ENCODE results near the gene TCF4. TPM values are rescaled to one million over a fixed set of nuclear protein-coding genes. Genes with fewer than 3 reads are reported as not detected.

TCF4 gene
- polyA plus RNA-seq, 1 of the 3 experiments (the other 2 are of a cell fraction) = 39.1 TPM

GRCh38 chr18:55401638-55402191 lies 186.3 kb downstream of the TCF4 start:
- peak overlapping the region; percentile 46 to 61 for H3K4me3 ChIP-seq (ENCODE audit: low read depth in 2 of 2, low read length in 1 of 2)
- POLR2A ChIA-PET = interaction anchor here (0.6 to 0.8 kb wide), 2 partner anchors 62 to 220 kb away, joined by 3 to 5 read pairs; no protein-coding TSS in a partner anchor
- DNase-seq = no peak
- H3F3A ChIP-seq (replicated peaks; ENCODE audit: insufficient read depth) = peaks cover 40% of the 10 kb centered on the region
- H3K27me3 ChIP-seq (ENCODE audit: insufficient read depth) = no peaks in the 10 kb centered on the region
- H3K9ac ChIP-seq = peak overlapping the region; percentile 63
- H4K20me1 ChIP-seq (ENCODE audit: insufficient read depth) = no peaks in the 10 kb centered on the region
- H2AFZ ChIP-seq (ENCODE audit: low read depth) = 0 out of 2 replicates have a peak overlapping the region, but pooled peaks have one; percentile 25
- peak overlapping the region; percentile 86 to 93 for H3K27ac ChIP-seq (ENCODE audit: low read depth in 2 of 2, low read length in 1 of 2)
- peaks cover 85% of the 10 kb centered on the region for H3K79me2 ChIP-seq (ENCODE audit: insufficient read depth)
- no peaks in the 10 kb centered on the region for H3K9me2 ChIP-seq
- 12% methylated on average over 12 of the region's 12 CpGs for WGBS (ENCODE audit: low lambda C conversion rate)
- no peaks in the 10 kb centered on the region for H3K36me3 ChIP-seq (replicated peaks in 1 of 2; ENCODE audit: control insufficient read depth in 1 of 2, insufficient read depth in 2 of 2, low read length in 1 of 2)
- CTCF ChIA-PET = interaction anchor here (1.1 to 1.5 kb wide), 3 partner anchors 54 to 58 kb away, joined by 3 to 4 read pairs (median 3); no protein-coding TSS in a partner anchor
- no peaks in the 10 kb centered on the region for H3K9me3 ChIP-seq
- peak overlapping the region; percentile 82 for H3K4me2 ChIP-seq
- H3K4me1 ChIP-seq (ENCODE audit: control insufficient read depth in 1 of 2, insufficient read depth in 2 of 2, low read depth in 1 of 2, low read length in 1 of 2) = peaks cover 37 to 43% of the 10 kb centered on the region in 2 experiments
- peak; percentile 35 for TF ChIP-seq POLR2AphosphoS5 (IDR thresholded peaks at IDR 0.05; ENCODE audit: low read depth, low read length)
- peak; percentile 21; the same call in 1 of the 2 replicates for TF ChIP-seq JUND (IDR thresholded peaks at IDR 0.05)
- TF ChIP-seq ZBTB33 (IDR thresholded peaks at IDR 0.05; ENCODE audit: borderline replicate concordance, low read depth) = no peak
- peak; percentile 25; the same call in 1 of the 2 replicates for TF ChIP-seq RAD21 (IDR thresholded peaks at IDR 0.05; ENCODE audit: low read length)
- peak; percentile 44; the same call in 1 of the 2 replicates for TF ChIP-seq RXRA (IDR thresholded peaks at IDR 0.05; ENCODE audit: borderline replicate concordance, low read depth)
- no peak for TF ChIP-seq CTCF (IDR thresholded peaks at IDR 0.05)
- TF ChIP-seq EZH2phosphoT487 (IDR thresholded peaks at IDR 0.05; ENCODE audit: borderline replicate concordance, low read depth) = no peak
- TF ChIP-seq NRF1 (IDR thresholded peaks at IDR 0.05; ENCODE audit: low read depth, low read length) = no peak
- TF ChIP-seq USF2 (IDR thresholded peaks at IDR 0.05; ENCODE audit: borderline replicate concordance, low read depth, low read length) = no peak
- TF ChIP-seq SMC3 (IDR thresholded peaks at IDR 0.05; ENCODE audit: low read depth, low read length) = no peak
- TF ChIP-seq YY1 (IDR thresholded peaks at IDR 0.05; ENCODE audit: low read depth) = peak; percentile 31; the same call in 1 of the 2 replicates
- no peak for TF ChIP-seq USF1 (IDR thresholded peaks at IDR 0.05; ENCODE audit: borderline replicate concordance, low read depth)
- peak; percentile 93 for TF ChIP-seq TCF12 (IDR thresholded peaks at IDR 0.05)
- TF ChIP-seq FOXM1 (IDR thresholded peaks at IDR 0.05; ENCODE audit: low read depth) = no peak
- no peak for TF ChIP-seq MXI1 (IDR thresholded peaks at IDR 0.05; ENCODE audit: low read depth, low read length)
- TF ChIP-seq MEF2A (IDR thresholded peaks at IDR 0.05; ENCODE audit: borderline replicate concordance, low read depth) = no peak
- no peak for TF ChIP-seq GATA2 (CRISPR knock-in tag; IDR thresholded peaks at IDR 0.05)
- TF ChIP-seq GABPA (IDR thresholded peaks at IDR 0.05; ENCODE audit: low read depth) = no peak
- no peak for TF ChIP-seq RCOR1 (IDR thresholded peaks at IDR 0.05; ENCODE audit: low read length)
- peak; percentile 17; the same call in 1 of the 2 replicates for TF ChIP-seq MAX (IDR thresholded peaks at IDR 0.05; ENCODE audit: low read depth)
- TF ChIP-seq TEAD4 (IDR thresholded peaks at IDR 0.05; ENCODE audit: borderline replicate concordance, insufficient read depth) = peak; percentile 70
- peak; percentile 41; the same call in 1 of the 2 replicates for TF ChIP-seq NFIC (IDR thresholded peaks at IDR 0.05; ENCODE audit: borderline replicate concordance)
- TF ChIP-seq CHD2 (IDR thresholded peaks at IDR 0.05; ENCODE audit: low read length, partially characterized antibody) = no peak
- peak; percentile 15 to 57; a peak in 1 of 4 replicates for TF ChIP-seq EP300 (IDR thresholded peaks at IDR 0.05; ENCODE audit: borderline replicate concordance in 1 of 2, low read depth in 1 of 2, low read length in 1 of 2)
- TF ChIP-seq RFX5 (IDR thresholded peaks at IDR 0.05; ENCODE audit: low read length) = no peak
- TF ChIP-seq FOSL2 (IDR thresholded peaks at IDR 0.05; ENCODE audit: borderline replicate concordance, low read depth) = no peak; the same call in 1 of the 2 replicates
- TF ChIP-seq SIN3A (IDR thresholded peaks at IDR 0.05; ENCODE audit: borderline replicate concordance, low read depth, low read length) = no peak
- no peak for TF ChIP-seq ELF1 (IDR thresholded peaks at IDR 0.05)
- peak; percentile 48; the same call in 1 of the 2 replicates for TF ChIP-seq TAF1 (IDR thresholded peaks at IDR 0.05; ENCODE audit: borderline replicate concordance, low read depth, low read length)
- no peak for TF ChIP-seq FOXJ3 (CRISPR knock-in tag; IDR thresholded peaks at IDR 0.05)
